Heart left ventricle (tissue), 16 donors: ENCODE measurements around the gene STUM. TPM values are rescaled to one million over a fixed set of nuclear protein-coding genes. Genes with fewer than 3 reads are reported as not detected.

Experiments
- ATAC-seq, 4 donors: fragments of 200-7000 bp; cut with Tn5 transposase; one replicate each; pipeline ENCODE4 v1.9.1; 2020 to 2022; ENCODE audit warnings: moderate library complexity in 4 of 4, mild to moderate bottlenecking in 3 of 4, moderate number of reproducible peaks in 1 of 4
- DNase-seq, 5 donors: peaks; one replicate each; pipeline ENCODE4 v3.0.0-alpha.2; 2020
- H3K27ac ChIP-seq, 12 donors: fragments of 200-600 bp; sonication (generic) in 4 of 12; one replicate each; pipeline versions ENCODE4 v1.5.0 to v1.8.0; 2016 to 2022; ENCODE audit warnings: mild to moderate bottlenecking in 2 of 12
- H3K27me3 ChIP-seq, 9 donors: fragments of 200-600 bp; sonication (generic) in 2 of 9; one replicate each; pipeline versions ENCODE4 v1.5.1 to v1.8.0; 2016 to 2022; ENCODE audit warnings: mild to moderate bottlenecking in 3 of 9
- H3K36me3 ChIP-seq, 9 donors: fragments of 200-600 bp; sonication (generic) in 2 of 9; one replicate each; pipeline versions ENCODE4 v1.5.0 to v1.8.0; 2018 to 2022; ENCODE audit warnings: mild to moderate bottlenecking in 2 of 9
- H3K4me1 ChIP-seq, 12 donors: fragments of 200-600 bp; sonication (generic) in 4 of 12; one replicate each; pipeline versions ENCODE4 v1.5.0 to v1.8.0; 2016 to 2022; ENCODE audit warnings: mild to moderate bottlenecking in 3 of 12
- H3K4me3 ChIP-seq, 12 donors: fragments of 200-600 bp; sonication (generic) in 4 of 12; one replicate each; pipeline versions ENCODE4 v1.5.0 to v1.8.0; 2017 to 2022; ENCODE audit warnings: mild to moderate bottlenecking in 9 of 12, moderate library complexity in 4 of 12
- H3K9me3 ChIP-seq, 12 donors: fragments of 200-600 bp; sonication (generic) in 4 of 12; one replicate each; pipeline versions ENCODE4 v1.5.0 to v1.8.0; 2016 to 2022; ENCODE audit warnings: mild to moderate bottlenecking in 1 of 12
- CTCF ChIP-seq, 12 donors: fragments of 200-600 bp; sonication (generic) in 4 of 12; IDR thresholded peaks; one replicate each; pipeline versions ENCODE4 v1.5.0 to v1.8.0; 2018 to 2022; ENCODE audit warnings: antibody characterized with exemption in 12 of 12, mild to moderate bottlenecking in 5 of 12
- POLR2A ChIP-seq, 2 donors: fragments of 450-650 bp; IDR thresholded peaks; one replicate each; pipeline ENCODE4 v1.6.1; 2017; ENCODE audit warnings: antibody characterized with exemption in 2 of 2, mild to moderate bottlenecking in 2 of 2, moderate library complexity in 2 of 2
- WGBS, 4 donors: extraction: QIAGEN DNeasy Blood & Tissue Kit in 2 of 4; methylation state at CpG; one replicate each; pipeline versions ENCODE4 v1.1.5 to v1.1.7; 2013 to 2018; 5-methylcytosine and 5-hydroxymethylcytosine counted together
- intact Hi-C, 10 donors: fragments of 100-400 bp; cut with DNase I; formaldehyde crosslinking; loops; one replicate each; pipeline versions ENCODE4 v1.11.1 to v1.14.2; 2022
- polyA plus RNA-seq, 2 donors: library from polyadenylated mRNA; stranded (reverse); fragments of 200-250 nt; gene quantifications; one replicate each; pipeline ENCODE4 v1.2.3, GENCODE V29; 2013
- total RNA-seq, 9 donors: library from RNA; depleted of rRNA in 2 of 9; stranded (reverse); fragments of >200 nt in 2 of 9; fragmentation: NEBNext Ultra II Directional in 3 of 9; extraction: Animal tissue kit (Norgen Biotek cat#: 25700) in 3 of 9; gene quantifications; one replicate each; pipeline versions ENCODE4 v1.1.0 to v1.2.4, GENCODE V29; 2016 to 2023
- donor health status: ischemic (EF 13 %, LVEDD 7.1; RV severe dilation, severe dysfunction).
- donor health status: healthy with polysubstance abuse.
- donor health status: DM: no; HTN: yes; CAD: no.
- donor health status: DM: no; HTN: no; CAD: no.
- donor health status: ischemic (EF 25% LVEDD 6.9; RV normal size, moderate dysfunction).
- donor health status: ischemic (EF 25% LVEDD 5.7; RV mildly dilated, moderate dysfunction).
- donor health status: healthy.
- donor health status: DM: yes; HTN: yes; CAD: no.
- donor health status: ischemic (EF 35%, LVEDD 5.7; RV mildly dilated, moderate dysfunction).
- donor health status: nonischemic (EF 11% LVEDD 7.7; RV severe dilation, severe dysfunction).
- donor health status: DM: yes; HTN: yes; CAD: no.
- donor health status: PGD.
- donor health status: ischemic (EF 29% LVEDD 5.4; RV normal size, mild dysfunction).
- donor health status: nonischemic (EF 23%, LVEDD 6.1; RV moderate dilation, normal function).

Gene STUM
- total and polyA plus RNA-seq, 11 donors, result 0.39 to 1.7 (median 0.97) TPM

- DNase-seq, result no peak
- H3K27ac ChIP-seq, result peak overlapping the region in 3 of 12 donors; percentile 62 to 73 (median 65)
- no peak overlapping the region for H3K4me3 ChIP-seq
- H3K9me3 ChIP-seq, result no peaks in the 10 kb centered on the region
- H3K27me3 ChIP-seq, result no peaks in the 10 kb centered on the region
- peaks cover 0 to 47% (median 26%) of the 10 kb centered on the region in 12 donors for H3K4me1 ChIP-seq
- WGBS, 4 donors, result 86 to 92% (median 92%) methylated on average over 4 of the region's 4 CpGs
- ATAC-seq, result no peak
- intact Hi-C loops, result loop anchor here in 6 of 10 donors (10.0 kb wide), 3 partner anchors 116 to 904 kb away; no protein-coding TSS in a partner anchor
- no peaks in the 10 kb centered on the region for H3K36me3 ChIP-seq
- TF ChIP-seq CTCF (IDR thresholded peaks at IDR 0.05) (no peak), POLR2A (IDR thresholded peaks at IDR 0.05) (no peak)
Observed at GRCh38 chr1:226541231-226541630, 7.3 kb upstream of the STUM start.

GRCh38 chr1:226541631-226542622 is 6.6 kb upstream of the STUM start:
- TF ChIP-seq CTCF (IDR thresholded peaks at IDR 0.05) (no peak), POLR2A (IDR thresholded peaks at IDR 0.05) (no peak)
- Histone ChIP-seq H3K36me3 (no peaks in the 10 kb centered on the region), H3K27ac (peak overlapping the region in 10 of 12 donors; percentile 1 to 73 (median 38)), H3K9me3 (no peaks in the 10 kb centered on the region), H3K27me3 (no peaks in the 10 kb centered on the region), H3K4me1 (peaks cover 0 to 54% (median 26%) of the 10 kb centered on the region in 12 donors), H3K4me3 (peak overlapping the region in 4 of 12 donors; percentile 1 to 22 (median 12))
- ATAC-seq (peak in 1 of 4 donors; percentile 13), DNase-seq (peak in 3 of 5 donors; percentile 32 to 56 (median 56))
- intact Hi-C loops, result loop anchor here in 6 of 10 donors (10.0 kb wide), 3 partner anchors 117 to 903 kb away; no protein-coding TSS in a partner anchor
- WGBS, 4 donors, result 63 to 79% (median 72%) methylated on average over 14 of the region's 14 CpGs

GRCh38 chr1:226542623-226543103 is 5.9 kb upstream of the STUM start:
- DNase-seq (peak in 4 of 5 donors; percentile 46 to 76 (median 66)), ATAC-seq (peak; percentile 35 to 60 (median 48))
- intact Hi-C loops, result loop anchor here in 6 of 10 donors (10.0 kb wide), 3 partner anchors 118 to 902 kb away; no protein-coding TSS in a partner anchor
- Histone ChIP-seq H3K9me3 (no peaks in the 10 kb centered on the region), H3K36me3 (no peaks in the 10 kb centered on the region), H3K4me1 (peaks cover 0 to 61% (median 28%) of the 10 kb centered on the region in 12 donors), H3K4me3 (peak overlapping the region in 4 of 12 donors; percentile 1 to 22 (median 12)), H3K27me3 (no peaks in the 10 kb centered on the region), H3K27ac (peak overlapping the region; percentile 1 to 73 (median 45))
- WGBS, 4 donors, result 22 to 32% (median 24%) methylated on average over 10 of the region's 10 CpGs
- TF ChIP-seq CTCF (IDR thresholded peaks at IDR 0.05) (no peak), POLR2A (IDR thresholded peaks at IDR 0.05) (no peak)
